Heart right ventricle (tissue), 16 donors: ENCODE data around the gene AIFM2. TPM values are rescaled to one million over a fixed set of nuclear protein-coding genes. Genes with fewer than 3 reads are reported as not detected.

ENCODE experiments used
- ATAC-seq, 8 donors: fragments of 200-7000 bp; cut with Tn5 transposase; one replicate each; pipeline ENCODE4 v1.9.1; 2020; ENCODE audit warnings: mild to moderate bottlenecking in 8 of 8, moderate library complexity in 8 of 8, moderate number of reproducible peaks in 1 of 8
- DNase-seq, 2 donors: peaks; one replicate each; pipeline ENCODE4 v3.0.0-alpha.2; 2020
- H3K27ac ChIP-seq, 10 donors: fragments of 200-600 bp; sonication (generic) in 2 of 10; one replicate each; pipeline versions ENCODE4 v1.5.0 to v1.8.0; 2020 to 2022; ENCODE audit warnings: mild to moderate bottlenecking in 3 of 10
- H3K27me3 ChIP-seq, 7 donors: fragments of 200-600 bp; one replicate each; pipeline ENCODE4 v1.8.0; 2021 to 2022; ENCODE audit warnings: mild to moderate bottlenecking in 2 of 7
- H3K36me3 ChIP-seq, 9 donors: fragments of 200-600 bp; sonication (generic) in 1 of 9; one replicate each; pipeline versions ENCODE4 v1.5.0 to v1.8.0; 2020 to 2022; ENCODE audit warnings: mild to moderate bottlenecking in 2 of 9
- H3K4me1 ChIP-seq, 9 donors: fragments of 200-600 bp; sonication (generic) in 1 of 9; one replicate each; pipeline versions ENCODE4 v1.5.0 to v1.8.0; 2020 to 2022; ENCODE audit warnings: mild to moderate bottlenecking in 4 of 9
- H3K4me3 ChIP-seq, 10 donors: fragments of 200-600 bp; sonication (generic) in 2 of 10; one replicate each; pipeline versions ENCODE4 v1.5.0 to v1.8.0; 2020 to 2022; ENCODE audit warnings: mild to moderate bottlenecking in 7 of 10, moderate library complexity in 2 of 10
- H3K9me3 ChIP-seq, 11 donors: fragments of 200-600 bp in 10 of 11; sonication (generic) in 2 of 11; one replicate each; pipeline versions ENCODE4 v1.5.0 to v1.8.0; 2013 to 2022; ENCODE audit warnings: mild to moderate bottlenecking in 2 of 11, control low read depth in 1 of 11, moderate library complexity in 1 of 11
- WGBS, 2 donors: extraction: QIAGEN DNeasy Blood & Tissue Kit; methylation state at CpG; one replicate each; pipeline ENCODE4 v1.1.7; 2013; ENCODE audit warnings: inconsistent platforms in 1 of 2; 5-methylcytosine and 5-hydroxymethylcytosine counted together
- intact Hi-C, 10 donors: fragments of 100-400 bp; cut with DNase I; formaldehyde crosslinking; loops; one replicate each; pipeline versions ENCODE4 v1.11.1 to v1.14.2; 2022
- polyA plus RNA-seq, 2 donors: library from polyadenylated mRNA; stranded (reverse); fragments of 200-250 nt; gene quantifications; one replicate each; pipeline ENCODE4 v1.2.3, GENCODE V29; 2013
- total RNA-seq, 10 donors: library from RNA; stranded (reverse); fragmentation: NEBNext Ultra II Directional in 3 of 10; extraction: Animal tissue kit (Norgen Biotek cat#: 25700) in 3 of 10; gene quantifications; one replicate each; pipeline versions ENCODE4 v1.2.1 to v1.2.4, GENCODE V29; 2021 to 2023
- TF ChIP-seq, protein P1 (sequence below), 9 donors: fragments of 200-600 bp; sonication (generic) in 2 of 9; IDR thresholded peaks; one replicate each; pipeline versions ENCODE4 v1.5.0 to v1.8.0; 2021 to 2022; ENCODE audit warnings: antibody characterized with exemption in 9 of 9, mild to moderate bottlenecking in 5 of 9, moderate library complexity in 1 of 9
- donor health status: Arrhythmogenic right ventricular cardiomyopathy.
- donor health status: ischemic (EF 13 %, LVEDD 7.1; RV severe dilation, severe dysfunction).
- donor health status: healthy with polysubstance abuse.
- donor health status: DM: no; HTN: yes; CAD: no.
- donor health status: DM: no; HTN: no; CAD: no.
- donor health status: ischemic (EF 25% LVEDD 6.9; RV normal size, moderate dysfunction).
- donor health status: ischemic (EF 25% LVEDD 5.7; RV mildly dilated, moderate dysfunction).
- donor health status: healthy.
- donor health status: DM: yes; HTN: yes; CAD: no.
- donor health status: Ischemic cardiomyopathy.
- donor health status: ischemic (EF 35%, LVEDD 5.7; RV mildly dilated, moderate dysfunction).
- donor health status: nonischemic (EF 11% LVEDD 7.7; RV severe dilation, severe dysfunction).
- donor health status: DM: yes; HTN: yes; CAD: no.
- donor health status: PGD.
- donor health status: ischemic (EF 29% LVEDD 5.4; RV normal size, mild dysfunction).
- donor health status: nonischemic (EF 23%, LVEDD 6.1; RV moderate dilation, normal function).

The AIFM2 gene
- total and polyA plus RNA-seq, 12 donors: 14.1 to 27.0 (median 17.5) TPM

DNA sequence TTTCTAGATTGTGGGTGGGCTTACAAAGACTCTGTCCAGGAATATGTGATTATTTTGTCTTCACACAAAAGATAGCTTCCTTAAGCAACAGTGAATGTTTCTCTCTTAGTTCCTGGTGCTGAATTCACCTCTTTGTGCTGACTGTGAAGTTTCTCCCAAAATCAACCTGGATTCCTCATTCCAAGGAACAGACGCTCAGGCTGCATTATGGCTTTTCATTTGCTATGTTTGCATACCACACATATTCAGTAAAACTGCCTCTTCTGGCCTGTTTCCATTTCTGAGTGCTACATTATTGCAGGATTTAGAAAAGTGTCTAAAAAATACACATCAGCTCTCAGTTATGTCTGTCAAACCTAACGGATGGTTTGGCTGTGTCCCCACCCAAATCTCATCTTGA lies 58.5 kb downstream of the AIFM2 start:
- H3K27me3 ChIP-seq: no peaks in the 10 kb centered on the region
- H3K27ac ChIP-seq: no peak overlapping the region
- no peaks in the 10 kb centered on the region for H3K4me1 ChIP-seq
- TF ChIP-seq, protein P1, sequence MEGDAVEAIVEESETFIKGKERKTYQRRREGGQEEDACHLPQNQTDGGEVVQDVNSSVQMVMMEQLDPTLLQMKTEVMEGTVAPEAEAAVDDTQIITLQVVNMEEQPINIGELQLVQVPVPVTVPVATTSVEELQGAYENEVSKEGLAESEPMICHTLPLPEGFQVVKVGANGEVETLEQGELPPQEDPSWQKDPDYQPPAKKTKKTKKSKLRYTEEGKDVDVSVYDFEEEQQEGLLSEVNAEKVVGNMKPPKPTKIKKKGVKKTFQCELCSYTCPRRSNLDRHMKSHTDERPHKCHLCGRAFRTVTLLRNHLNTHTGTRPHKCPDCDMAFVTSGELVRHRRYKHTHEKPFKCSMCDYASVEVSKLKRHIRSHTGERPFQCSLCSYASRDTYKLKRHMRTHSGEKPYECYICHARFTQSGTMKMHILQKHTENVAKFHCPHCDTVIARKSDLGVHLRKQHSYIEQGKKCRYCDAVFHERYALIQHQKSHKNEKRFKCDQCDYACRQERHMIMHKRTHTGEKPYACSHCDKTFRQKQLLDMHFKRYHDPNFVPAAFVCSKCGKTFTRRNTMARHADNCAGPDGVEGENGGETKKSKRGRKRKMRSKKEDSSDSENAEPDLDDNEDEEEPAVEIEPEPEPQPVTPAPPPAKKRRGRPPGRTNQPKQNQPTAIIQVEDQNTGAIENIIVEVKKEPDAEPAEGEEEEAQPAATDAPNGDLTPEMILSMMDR (IDR thresholded peaks at IDR 0.05): no peak
- DNase-seq (no peak), ATAC-seq (no peak)
- no peak overlapping the region for H3K4me3 ChIP-seq
- intact Hi-C loops: no loop called here
- peaks cover 0 to 19% (median 0%) of the 10 kb centered on the region in 9 donors for H3K36me3 ChIP-seq
- 93% methylated on average over 2 of the region's 2 CpGs for WGBS, 2 donors
- H3K9me3 ChIP-seq: no peaks in the 10 kb centered on the region

DNA sequence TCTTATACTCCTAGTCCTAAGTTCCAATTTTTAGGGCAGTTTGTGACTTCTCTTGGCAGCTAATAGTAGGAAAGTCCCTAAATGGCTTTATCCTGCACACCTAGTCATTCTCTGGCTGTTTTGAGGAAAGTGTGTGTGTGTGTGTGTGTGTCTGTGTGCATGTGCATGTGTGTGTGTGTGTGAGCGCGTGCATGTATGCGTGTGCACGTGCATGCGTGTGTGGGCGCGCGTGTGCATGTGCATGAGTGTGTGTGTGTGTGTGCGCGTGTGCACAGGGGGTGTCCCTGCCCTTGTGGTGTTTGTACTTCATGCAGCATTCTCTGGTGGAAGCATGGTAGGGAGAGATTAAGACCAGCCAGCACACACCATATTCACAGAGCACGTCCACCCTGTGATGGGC lies 61.8 kb downstream of the AIFM2 start:
- Histone ChIP-seq H3K36me3 (peaks cover 0 to 6% (median 0%) of the 10 kb centered on the region in 9 donors), H3K27me3 (no peaks in the 10 kb centered on the region), H3K4me3 (no peak overlapping the region), H3K27ac (no peak overlapping the region), H3K9me3 (no peaks in the 10 kb centered on the region), H3K4me1 (no peaks in the 10 kb centered on the region)
- DNase-seq (no peak), ATAC-seq (no peak)
- intact Hi-C loops: no loop called here
- TF ChIP-seq, protein P1 (IDR thresholded peaks at IDR 0.05): no peak
- 96 to 98% methylated on average over 11 of the region's 11 CpGs for WGBS, 2 donors

DNA sequence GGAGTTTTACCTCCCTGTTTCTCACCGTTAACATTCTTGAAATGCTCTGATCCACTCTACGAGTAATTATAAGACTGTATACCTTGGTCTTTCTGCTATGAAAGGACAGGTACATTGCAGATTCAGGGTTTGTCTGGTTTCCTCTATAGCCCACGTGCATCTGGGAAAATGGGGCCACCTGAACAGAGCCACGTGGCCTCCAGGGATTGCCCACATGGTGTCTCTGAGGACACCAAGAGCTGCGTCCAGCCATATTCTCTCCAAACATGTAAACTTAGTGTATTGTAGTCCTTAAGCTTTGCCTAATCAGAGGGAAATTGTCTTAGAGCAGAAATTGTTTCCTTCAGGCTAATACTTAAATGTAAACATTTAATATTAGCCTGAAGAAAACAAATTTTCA lies 63.3 kb downstream of the AIFM2 start:
- WGBS, 2 donors: 88 to 90% methylated on average over 5 of the region's 5 CpGs
- Histone ChIP-seq H3K27me3 (no peaks in the 10 kb centered on the region), H3K27ac (no peak overlapping the region), H3K4me3 (no peak overlapping the region), H3K9me3 (no peaks in the 10 kb centered on the region), H3K36me3 (peaks cover 0 to 7% (median 0%) of the 10 kb centered on the region in 9 donors), H3K4me1 (no peaks in the 10 kb centered on the region)
- DNase-seq: no peak
- ATAC-seq: no peak
- TF ChIP-seq, protein P1 (IDR thresholded peaks at IDR 0.05): no peak
- intact Hi-C loops: no loop called here

DNA sequence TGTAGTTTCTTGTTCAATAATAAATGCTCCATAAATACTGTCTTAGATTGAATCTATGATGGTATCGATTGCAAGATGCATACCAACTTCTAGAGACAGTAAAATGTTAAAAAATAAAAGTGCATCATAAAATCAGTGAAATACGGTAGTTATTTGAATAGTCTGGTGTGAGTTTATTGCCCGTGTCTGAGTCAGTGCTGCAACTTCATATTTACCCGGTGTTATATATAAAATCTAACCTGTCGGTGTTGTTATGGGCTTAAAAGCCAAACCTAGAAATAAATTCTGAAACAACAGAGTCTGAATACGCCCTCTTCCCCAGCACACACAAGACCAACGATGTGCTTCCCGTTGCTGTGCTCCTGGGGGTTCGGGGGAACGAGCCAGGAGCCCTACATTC lies 63.7 kb downstream of the AIFM2 start:
- H3K36me3 ChIP-seq: peaks cover 0 to 7% (median 0%) of the 10 kb centered on the region in 9 donors
- H3K4me3 ChIP-seq: no peak overlapping the region
- DNase-seq (no peak), ATAC-seq (no peak)
- H3K9me3 ChIP-seq: no peaks in the 10 kb centered on the region
- WGBS, 2 donors: 95 to 96% methylated on average over 10 of the region's 10 CpGs
- TF ChIP-seq, protein P1 (IDR thresholded peaks at IDR 0.05): no peak
- intact Hi-C loops: no loop called here
- H3K4me1 ChIP-seq: no peaks in the 10 kb centered on the region
- no peak overlapping the region for H3K27ac ChIP-seq
- no peaks in the 10 kb centered on the region for H3K27me3 ChIP-seq
